Glutamatergic neuron (in vitro differentiated cells): ENCODE measurements around the gene EPHA5. TPM values are rescaled to one million over a fixed set of nuclear protein-coding genes. Genes with fewer than 3 reads are reported as not detected.

Source experiments
- DNase-seq: peaks from one replicate; pipeline ENCODE4 v3.0.0; 2022
- H3K27ac Mint-ChIP-seq: one replicate; pipeline ENCODE4 v1.8.0; 2020; ENCODE audit warnings: mild to moderate bottlenecking, mixed read lengths, inconsistent platforms; ENCODE audit not compliant: unreplicated experiment
- H3K27me3 Mint-ChIP-seq: one replicate; pipeline ENCODE4 v1.8.0; 2020; ENCODE audit warnings: mild to moderate bottlenecking, moderate library complexity, mixed read lengths, inconsistent platforms; ENCODE audit not compliant: unreplicated experiment
- H3K36me3 Mint-ChIP-seq: one replicate; pipeline ENCODE4 v1.8.0; 2020; ENCODE audit warnings: mild to moderate bottlenecking, mixed read lengths, inconsistent platforms; ENCODE audit not compliant: unreplicated experiment
- H3K4me1 Mint-ChIP-seq: one replicate; pipeline ENCODE4 v1.8.0; 2020; ENCODE audit warnings: mild to moderate bottlenecking, low read depth, mixed read lengths, inconsistent platforms; ENCODE audit not compliant: unreplicated experiment
- H3K4me3 Mint-ChIP-seq: one replicate; pipeline ENCODE4 v1.8.0; 2020; ENCODE audit warnings: mild to moderate bottlenecking, mixed read lengths, inconsistent platforms; ENCODE audit not compliant: unreplicated experiment
- H3K9me3 Mint-ChIP-seq: one replicate; pipeline ENCODE4 v1.8.0; 2020; ENCODE audit warnings: mild to moderate bottlenecking, moderate library complexity, mixed read lengths, inconsistent platforms; ENCODE audit not compliant: unreplicated experiment
- total RNA-seq: library from RNA; stranded (reverse); fragmentation: NEBNext Ultra II Directional; extraction: Animal tissue kit (Norgen Biotek cat#: 25700); gene quantifications from one replicate; pipeline ENCODE4 v1.2.1, GENCODE V29; 2021; ENCODE audit not compliant: unreplicated experiment
- TF ChIP-seq, protein P1 (sequence below): fragments of 200-600 bp; sonication (generic); IDR thresholded peaks from one replicate; pipeline ENCODE4 v1.5.0; 2021; ENCODE audit not compliant: partially characterized antibody, unreplicated experiment

EPHA5 gene
- total RNA-seq, 1 donor from 2014 or later, result 108 TPM

- H3K4me3 Mint-ChIP-seq, result no peak overlapping the region
- peaks cover under 1% of the 10 kb centered on the region for H3K4me1 Mint-ChIP-seq
- no peak overlapping the region for H3K27ac Mint-ChIP-seq
- H3K9me3 Mint-ChIP-seq, result no peaks in the 10 kb centered on the region
- TF ChIP-seq, protein P1, sequence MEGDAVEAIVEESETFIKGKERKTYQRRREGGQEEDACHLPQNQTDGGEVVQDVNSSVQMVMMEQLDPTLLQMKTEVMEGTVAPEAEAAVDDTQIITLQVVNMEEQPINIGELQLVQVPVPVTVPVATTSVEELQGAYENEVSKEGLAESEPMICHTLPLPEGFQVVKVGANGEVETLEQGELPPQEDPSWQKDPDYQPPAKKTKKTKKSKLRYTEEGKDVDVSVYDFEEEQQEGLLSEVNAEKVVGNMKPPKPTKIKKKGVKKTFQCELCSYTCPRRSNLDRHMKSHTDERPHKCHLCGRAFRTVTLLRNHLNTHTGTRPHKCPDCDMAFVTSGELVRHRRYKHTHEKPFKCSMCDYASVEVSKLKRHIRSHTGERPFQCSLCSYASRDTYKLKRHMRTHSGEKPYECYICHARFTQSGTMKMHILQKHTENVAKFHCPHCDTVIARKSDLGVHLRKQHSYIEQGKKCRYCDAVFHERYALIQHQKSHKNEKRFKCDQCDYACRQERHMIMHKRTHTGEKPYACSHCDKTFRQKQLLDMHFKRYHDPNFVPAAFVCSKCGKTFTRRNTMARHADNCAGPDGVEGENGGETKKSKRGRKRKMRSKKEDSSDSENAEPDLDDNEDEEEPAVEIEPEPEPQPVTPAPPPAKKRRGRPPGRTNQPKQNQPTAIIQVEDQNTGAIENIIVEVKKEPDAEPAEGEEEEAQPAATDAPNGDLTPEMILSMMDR, result no peak
- H3K27me3 Mint-ChIP-seq, result peaks cover 3% of the 10 kb centered on the region
- no peaks in the 10 kb centered on the region for H3K36me3 Mint-ChIP-seq
- no peak for DNase-seq
Measured at GRCh38 chr4:65635051-65635821, 35.1 kb downstream of the EPHA5 start.

DNA sequence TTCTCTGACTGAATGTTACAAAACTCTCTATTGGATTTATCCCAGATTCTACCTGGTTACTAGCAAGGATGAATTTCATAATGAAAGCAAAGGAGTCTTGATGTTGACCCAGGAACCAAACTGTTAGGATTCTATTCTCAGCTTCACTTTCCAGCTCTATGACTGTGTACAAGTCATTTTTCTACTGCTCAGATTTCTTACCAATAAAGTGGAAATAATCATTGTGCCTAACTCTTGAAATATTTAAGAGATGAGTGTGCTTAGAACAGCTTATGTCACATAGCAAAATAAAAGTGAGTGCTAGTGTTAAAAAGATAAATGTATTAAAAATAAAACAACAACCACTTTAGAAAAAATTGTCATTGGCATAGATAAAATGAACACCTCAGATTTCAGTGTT lies 45.6 kb downstream of the EPHA5 start:
- Mint-ChIP-seq H3K36me3 (no peaks in the 10 kb centered on the region), H3K9me3 (no peaks in the 10 kb centered on the region), H3K27me3 (no peaks in the 10 kb centered on the region), H3K4me3 (no peak overlapping the region), H3K27ac (peak overlapping the region; percentile 46), H3K4me1 (peaks cover 20% of the 10 kb centered on the region)
- TF ChIP-seq, protein P1, result no peak
- DNase-seq, result no peak

DNA sequence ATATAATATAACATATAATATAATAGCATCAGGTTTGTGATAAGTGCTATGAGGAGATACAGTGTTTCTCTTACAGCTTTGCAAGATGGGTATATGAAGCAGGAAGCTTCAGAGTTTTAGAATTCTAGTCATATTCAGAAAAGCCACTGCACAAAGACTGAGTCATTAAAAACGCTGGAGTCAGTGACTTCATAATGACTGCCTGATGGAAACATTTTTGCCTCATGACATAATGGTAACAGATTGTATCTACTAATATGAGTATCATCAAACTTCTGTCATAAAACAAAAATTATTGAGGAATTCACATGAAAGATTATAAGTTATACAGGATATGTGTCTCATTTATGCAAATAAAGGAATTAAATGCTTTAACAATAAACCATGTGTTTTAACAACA lies 46.8 kb downstream of the EPHA5 start:
- Mint-ChIP-seq H3K27ac (no peak overlapping the region), H3K36me3 (no peaks in the 10 kb centered on the region), H3K4me3 (no peak overlapping the region), H3K27me3 (no peaks in the 10 kb centered on the region), H3K4me1 (peaks cover 20% of the 10 kb centered on the region), H3K9me3 (no peaks in the 10 kb centered on the region)
- DNase-seq, result no peak
- TF ChIP-seq, protein P1, result no peak

DNA sequence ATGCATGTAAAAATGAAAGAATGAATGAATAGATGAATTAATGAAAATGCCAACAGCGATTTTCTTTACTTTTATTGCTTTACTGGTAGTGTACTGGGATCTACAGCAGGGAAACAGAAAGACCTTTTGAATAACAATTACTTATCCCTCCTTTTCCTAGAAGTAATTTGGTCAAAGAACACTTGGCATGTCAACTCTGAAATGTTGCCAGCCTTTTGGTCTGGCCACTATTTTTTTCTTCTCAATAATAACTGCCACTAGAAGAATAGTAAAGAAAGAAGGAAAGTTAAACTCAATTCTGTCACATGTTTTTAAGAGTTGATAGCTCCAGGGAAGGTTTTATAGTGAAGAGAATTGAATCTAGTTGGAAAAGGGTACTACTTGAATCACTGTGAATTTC lies 52.9 kb downstream of the EPHA5 start:
- H3K27me3 Mint-ChIP-seq, result no peaks in the 10 kb centered on the region
- no peak overlapping the region for H3K4me3 Mint-ChIP-seq
- no peak overlapping the region for H3K27ac Mint-ChIP-seq
- DNase-seq, result no peak
- TF ChIP-seq, protein P1, result no peak
- H3K36me3 Mint-ChIP-seq, result peaks cover 4% of the 10 kb centered on the region
- H3K4me1 Mint-ChIP-seq, result peaks cover 17% of the 10 kb centered on the region
- no peaks in the 10 kb centered on the region for H3K9me3 Mint-ChIP-seq

GRCh38 chr4:65604515-65604914 lies 65.8 kb downstream of the EPHA5 start:
- H3K4me3 Mint-ChIP-seq, result no peak overlapping the region
- H3K4me1 Mint-ChIP-seq, result peaks cover 5% of the 10 kb centered on the region
- no peaks in the 10 kb centered on the region for H3K27me3 Mint-ChIP-seq
- no peak for DNase-seq
- no peaks in the 10 kb centered on the region for H3K36me3 Mint-ChIP-seq
- H3K9me3 Mint-ChIP-seq, result no peaks in the 10 kb centered on the region
- TF ChIP-seq, protein P1, result no peak
- no peak overlapping the region for H3K27ac Mint-ChIP-seq
